ENCODE results near the gene PSMG3. TPM values are rescaled to one million over a fixed set of nuclear protein-coding genes. Genes with fewer than 3 reads are reported as not detected.

Gene PSMG3
- total RNA-seq, 3 donors from 2014 or later (not counting 1 experiment from before 2014, with no cell fraction given), result 19.0 to 21.4 (median 20.5) TPM

DNA sequence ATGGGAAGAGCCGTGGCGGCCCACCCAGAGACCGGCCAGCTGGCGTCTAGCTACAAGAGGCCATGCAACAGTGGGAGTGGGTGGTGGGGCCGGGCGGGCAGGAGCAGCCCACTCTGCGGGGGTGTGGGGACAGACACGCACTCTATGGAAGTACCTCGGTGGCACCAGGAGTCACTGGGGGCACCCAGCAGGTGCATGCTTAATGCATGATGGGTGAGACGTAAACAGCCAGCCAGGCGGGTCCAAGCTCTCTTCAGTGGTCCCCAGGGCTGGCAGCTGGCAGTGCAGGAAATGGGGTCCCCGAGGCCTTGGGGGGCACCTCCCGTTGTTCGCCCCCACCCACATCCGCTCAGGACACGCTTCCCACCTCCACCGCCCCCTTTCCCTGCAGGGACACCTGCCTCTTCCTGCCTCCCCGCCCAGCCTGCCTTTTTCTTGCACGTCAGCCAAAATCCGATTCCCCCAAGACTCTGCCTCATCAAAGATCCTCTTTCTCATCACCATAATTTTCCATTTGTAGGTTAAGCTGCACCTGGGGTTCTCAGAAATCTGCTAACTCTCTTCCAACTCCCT lies 22.6 kb upstream of the PSMG3 start:
- DNase-seq, result no peak
- no peaks in the 10 kb centered on the region for H3K36me3 ChIP-seq (ENCODE audit: control insufficient read depth, insufficient read depth, low read length)
- no peak overlapping the region for H3K4me3 ChIP-seq (ENCODE audit: low read length)
- intact Hi-C loops (cut with micrococcal nuclease), result no loop called here
- H3K27ac ChIP-seq (ENCODE audit: low read length), result no peak overlapping the region
- peak in 1 of 3 donors; percentile 16 for ATAC-seq
- TF ChIP-seq, protein P1, sequence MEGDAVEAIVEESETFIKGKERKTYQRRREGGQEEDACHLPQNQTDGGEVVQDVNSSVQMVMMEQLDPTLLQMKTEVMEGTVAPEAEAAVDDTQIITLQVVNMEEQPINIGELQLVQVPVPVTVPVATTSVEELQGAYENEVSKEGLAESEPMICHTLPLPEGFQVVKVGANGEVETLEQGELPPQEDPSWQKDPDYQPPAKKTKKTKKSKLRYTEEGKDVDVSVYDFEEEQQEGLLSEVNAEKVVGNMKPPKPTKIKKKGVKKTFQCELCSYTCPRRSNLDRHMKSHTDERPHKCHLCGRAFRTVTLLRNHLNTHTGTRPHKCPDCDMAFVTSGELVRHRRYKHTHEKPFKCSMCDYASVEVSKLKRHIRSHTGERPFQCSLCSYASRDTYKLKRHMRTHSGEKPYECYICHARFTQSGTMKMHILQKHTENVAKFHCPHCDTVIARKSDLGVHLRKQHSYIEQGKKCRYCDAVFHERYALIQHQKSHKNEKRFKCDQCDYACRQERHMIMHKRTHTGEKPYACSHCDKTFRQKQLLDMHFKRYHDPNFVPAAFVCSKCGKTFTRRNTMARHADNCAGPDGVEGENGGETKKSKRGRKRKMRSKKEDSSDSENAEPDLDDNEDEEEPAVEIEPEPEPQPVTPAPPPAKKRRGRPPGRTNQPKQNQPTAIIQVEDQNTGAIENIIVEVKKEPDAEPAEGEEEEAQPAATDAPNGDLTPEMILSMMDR (IDR thresholded peaks at IDR 0.05), result no peak
- Mint-ChIP-seq H3K27ac (no peak overlapping the region), H3K4me3 (no peak overlapping the region), H3K27me3 (ENCODE audit: low read depth in 2 of 2) (peaks cover 28 to 31% of the 10 kb centered on the region in 2 donors), H3K9me3 (no peaks in the 10 kb centered on the region), H3K36me3 (no peaks in the 10 kb centered on the region), H3K4me1 (peaks cover 5 to 9% of the 10 kb centered on the region in 2 donors)
- H3K4me1 ChIP-seq (ENCODE audit: control insufficient read depth, insufficient read depth, low read length), result peaks cover 14% of the 10 kb centered on the region
- WGBS (ENCODE audit: insufficient coverage), result 39% methylated on average over 20 of the region's 20 CpGs
- H3K9me3 ChIP-seq (ENCODE audit: control insufficient read depth, insufficient read depth, low read length), result no peaks in the 10 kb centered on the region
- H3K27me3 ChIP-seq (ENCODE audit: control insufficient read depth, insufficient read depth, low read length), result peaks cover 14% of the 10 kb centered on the region

DNA sequence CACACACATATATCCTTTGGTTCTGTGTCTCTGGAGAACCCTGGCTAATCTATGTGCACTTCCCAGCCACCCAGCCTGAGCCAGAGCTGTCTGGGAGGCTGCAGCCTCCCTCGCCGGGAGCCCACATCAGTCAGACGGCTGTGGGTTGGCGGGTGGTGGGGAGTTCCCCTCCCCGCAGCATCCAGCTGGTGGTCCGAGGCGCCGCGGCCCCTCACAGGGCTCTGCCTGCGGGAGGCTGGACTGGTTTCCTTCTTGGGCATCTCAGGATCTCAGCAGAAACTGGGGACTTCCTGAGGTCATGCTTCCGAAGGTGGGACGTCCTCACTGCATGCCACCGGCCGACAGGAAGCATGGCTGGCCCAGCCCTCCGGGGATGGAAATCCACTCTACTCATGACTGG lies 22.0 kb upstream of the PSMG3 start:
- Mint-ChIP-seq H3K27me3 (ENCODE audit: low read depth in 2 of 2) (peaks cover 28 to 31% of the 10 kb centered on the region in 2 donors), H3K27ac (no peak overlapping the region), H3K4me1 (peaks cover 5 to 9% of the 10 kb centered on the region in 2 donors), H3K9me3 (no peaks in the 10 kb centered on the region), H3K36me3 (no peaks in the 10 kb centered on the region), H3K4me3 (no peak overlapping the region)
- TF ChIP-seq, protein P1 (IDR thresholded peaks at IDR 0.05), result no peak
- Histone ChIP-seq H3K4me1 (ENCODE audit: control insufficient read depth, insufficient read depth, low read length) (peaks cover 14% of the 10 kb centered on the region), H3K9me3 (ENCODE audit: control insufficient read depth, insufficient read depth, low read length) (no peaks in the 10 kb centered on the region), H3K27ac (ENCODE audit: low read length) (no peak overlapping the region), H3K27me3 (ENCODE audit: control insufficient read depth, insufficient read depth, low read length) (peaks cover 14% of the 10 kb centered on the region), H3K36me3 (ENCODE audit: control insufficient read depth, insufficient read depth, low read length) (no peaks in the 10 kb centered on the region), H3K4me3 (ENCODE audit: low read length) (no peak overlapping the region)
- intact Hi-C loops (cut with micrococcal nuclease), result no loop called here
- DNase-seq, result peak in 1 of 2 donors; percentile 39
- WGBS (ENCODE audit: insufficient coverage), result under 1% methylated on average over 15 of the region's 15 CpGs
- ATAC-seq, result peak in 1 of 3 donors; percentile 52

GRCh38 chr7:1591396-1591795 lies 21.6 kb upstream of the PSMG3 start:
- H3K4me3 ChIP-seq (ENCODE audit: low read length), result no peak overlapping the region
- no peaks in the 10 kb centered on the region for H3K9me3 ChIP-seq (ENCODE audit: control insufficient read depth, insufficient read depth, low read length)
- peaks cover 14% of the 10 kb centered on the region for H3K27me3 ChIP-seq (ENCODE audit: control insufficient read depth, insufficient read depth, low read length)
- Mint-ChIP-seq H3K4me1 (peaks cover 5 to 9% of the 10 kb centered on the region in 2 donors), H3K4me3 (no peak overlapping the region), H3K36me3 (no peaks in the 10 kb centered on the region), H3K9me3 (no peaks in the 10 kb centered on the region), H3K27me3 (ENCODE audit: low read depth in 2 of 2) (peaks cover 28 to 31% of the 10 kb centered on the region in 2 donors), H3K27ac (no peak overlapping the region)
- 52% methylated on average over 6 of the region's 6 CpGs for WGBS (ENCODE audit: insufficient coverage)
- no peak overlapping the region for H3K27ac ChIP-seq (ENCODE audit: low read length)
- peaks cover 14% of the 10 kb centered on the region for H3K4me1 ChIP-seq (ENCODE audit: control insufficient read depth, insufficient read depth, low read length)
- ATAC-seq (no peak), DNase-seq (no peak)
- TF ChIP-seq, protein P1 (IDR thresholded peaks at IDR 0.05), result no peak
- intact Hi-C loops (cut with micrococcal nuclease), result no loop called here
- no peaks in the 10 kb centered on the region for H3K36me3 ChIP-seq (ENCODE audit: control insufficient read depth, insufficient read depth, low read length)

DNA sequence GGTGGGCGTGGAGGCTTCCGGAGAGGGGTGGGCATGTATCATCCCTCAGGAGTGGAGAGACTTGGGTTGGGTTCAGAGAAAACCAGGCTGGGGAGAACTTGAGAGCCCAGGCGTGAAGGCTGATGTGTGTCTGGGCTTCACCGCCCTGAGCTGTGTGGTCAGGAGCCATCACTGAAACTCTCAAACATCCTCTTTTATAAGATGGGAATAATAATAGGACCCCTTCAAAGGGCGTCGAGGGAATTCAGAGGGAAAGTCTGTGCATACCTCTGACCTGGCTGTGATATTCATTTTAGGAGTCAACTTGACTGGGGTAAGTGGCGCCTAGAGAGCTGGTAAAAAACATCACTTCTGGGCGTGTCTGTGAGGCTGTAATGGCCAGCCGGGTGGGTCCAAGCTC lies 21.1 kb upstream of the PSMG3 start:
- DNase-seq (no peak), ATAC-seq (no peak)
- no peaks in the 10 kb centered on the region for H3K9me3 ChIP-seq (ENCODE audit: control insufficient read depth, insufficient read depth, low read length)
- no peaks in the 10 kb centered on the region for H3K36me3 Mint-ChIP-seq
- H3K4me1 ChIP-seq (ENCODE audit: control insufficient read depth, insufficient read depth, low read length), result peaks cover 14% of the 10 kb centered on the region
- no peaks in the 10 kb centered on the region for H3K36me3 ChIP-seq (ENCODE audit: control insufficient read depth, insufficient read depth, low read length)
- no peak overlapping the region for H3K4me3 Mint-ChIP-seq
- peaks cover 5 to 9% of the 10 kb centered on the region in 2 donors for H3K4me1 Mint-ChIP-seq
- no peak overlapping the region for H3K27ac Mint-ChIP-seq
- no peak overlapping the region for H3K4me3 ChIP-seq (ENCODE audit: low read length)
- WGBS (ENCODE audit: insufficient coverage), result 76% methylated on average over 7 of the region's 9 CpGs
- no peak overlapping the region for H3K27ac ChIP-seq (ENCODE audit: low read length)
- intact Hi-C loops (cut with micrococcal nuclease), result no loop called here
- H3K27me3 ChIP-seq (ENCODE audit: control insufficient read depth, insufficient read depth, low read length), result peaks cover 14% of the 10 kb centered on the region
- peaks cover 28 to 31% of the 10 kb centered on the region in 2 donors for H3K27me3 Mint-ChIP-seq (ENCODE audit: low read depth in 2 of 2)
- H3K9me3 Mint-ChIP-seq, result no peaks in the 10 kb centered on the region
- TF ChIP-seq, protein P1 (IDR thresholded peaks at IDR 0.05), result no peak
